C4-2B (cell line): ENCODE results near the gene STRADB.

ENCODE experiments used
- CTCF ChIP-seq: fragments of 450-650 bp; conservative IDR thresholded peaks from 2 replicates; pipeline ENCODE4 v1.5.1; 2017; ENCODE audit warnings: mild to moderate bottlenecking
- ZFX ChIP-seq: fragments of 450-650 bp; IDR thresholded peaks from 2 replicates; pipeline ENCODE4 v1.6.1; 2017

- no peak for TF ChIP-seq ZFX
- TF ChIP-seq CTCF = no peak
Observed at GRCh38 chr2:201482543-201482942, 31.0 kb downstream of the STRADB start.
